ENCODE data around the gene PFKFB3. TPM values are rescaled to one million over a fixed set of nuclear protein-coding genes. Genes with fewer than 3 reads are reported as not detected.
"Not testable (repeated sequence)": the region's sequence is repeated elsewhere in the genome, so short reads cannot be mapped to it uniquely, and the experiment has no call there.

The PFKFB3 gene
- total RNA-seq, 1 donor from 2014 or later: 43.2 TPM

GRCh38 chr10:6292741-6293151 is 90.0 kb downstream of the PFKFB3 start:
- Histone ChIP-seq H3K36me3 (no peaks in the 10 kb centered on the region), H3K27ac (no peak overlapping the region), H3K9me3 (no peaks in the 10 kb centered on the region), H3K27me3 (no peaks in the 10 kb centered on the region), H3K4me1 (peaks cover 18% of the 10 kb centered on the region), H3K4me3 (no peak overlapping the region)
- intact Hi-C loops (cut with DNase I): loop anchor here (5.0 kb wide), 1 partner anchor 520 kb away; no protein-coding TSS in a partner anchor
- TF ChIP-seq CTCF (IDR thresholded peaks at IDR 0.05) (no peak), POLR2AphosphoS5 (IDR thresholded peaks at IDR 0.05; ENCODE audit: insufficient read depth in 1 of 2, low read depth in 1 of 2) (no peak), POLR2A (IDR thresholded peaks at IDR 0.05) (no peak)
- no peak for DNase-seq (ENCODE audit: extremely low spot score in 2 of 2)

- H3K4me1 ChIP-seq: peaks cover 53% of the 10 kb centered on the region
- H3K27me3 ChIP-seq; H3K4me3 ChIP-seq; H3K36me3 ChIP-seq; H3K27ac ChIP-seq; DNase-seq (ENCODE audit: extremely low spot score in 2 of 2); H3K9me3 ChIP-seq; intact Hi-C loops (cut with DNase I): not testable (repeated sequence)
Observed at GRCh38 chr10:6296425-6296824, 93.7 kb downstream of the PFKFB3 start.

- Histone ChIP-seq H3K4me3 (no peak overlapping the region), H3K9me3 (no peaks in the 10 kb centered on the region), H3K27ac (peak overlapping the region; percentile 49), H3K27me3 (no peaks in the 10 kb centered on the region), H3K4me1 (peaks cover 53% of the 10 kb centered on the region), H3K36me3 (no peaks in the 10 kb centered on the region)
- intact Hi-C loops (cut with DNase I): no loop called here
- TF ChIP-seq POLR2AphosphoS5 (IDR thresholded peaks at IDR 0.05; ENCODE audit: insufficient read depth in 1 of 2, low read depth in 1 of 2) (no peak), CTCF (IDR thresholded peaks at IDR 0.05) (no peak), POLR2A (IDR thresholded peaks at IDR 0.05) (no peak)
- no peak for DNase-seq (ENCODE audit: extremely low spot score in 2 of 2)
Observed at GRCh38 chr10:6296828-6297251, 94.1 kb downstream of the PFKFB3 start.

GRCh38 chr10:6297522-6297921 is 94.8 kb downstream of the PFKFB3 start:
- H3K9me3 ChIP-seq: no peaks in the 10 kb centered on the region
- peaks cover 53% of the 10 kb centered on the region for H3K4me1 ChIP-seq
- intact Hi-C loops (cut with DNase I): no loop called here
- no peak overlapping the region for H3K4me3 ChIP-seq
- no peaks in the 10 kb centered on the region for H3K27me3 ChIP-seq
- no peaks in the 10 kb centered on the region for H3K36me3 ChIP-seq
- DNase-seq (ENCODE audit: extremely low spot score in 2 of 2): no peak
- peak overlapping the region; percentile 49 for H3K27ac ChIP-seq
- no peak for TF ChIP-seq POLR2A (IDR thresholded peaks at IDR 0.05)
- TF ChIP-seq POLR2AphosphoS5 (IDR thresholded peaks at IDR 0.05; ENCODE audit: insufficient read depth in 1 of 2, low read depth in 1 of 2): no peak
- TF ChIP-seq CTCF (IDR thresholded peaks at IDR 0.05): no peak

GRCh38 chr10:6297951-6298381 is 95.2 kb downstream of the PFKFB3 start:
- Histone ChIP-seq H3K27ac (peak overlapping the region; percentile 49), H3K9me3 (no peaks in the 10 kb centered on the region), H3K4me3 (no peak overlapping the region), H3K27me3 (no peaks in the 10 kb centered on the region), H3K36me3 (no peaks in the 10 kb centered on the region), H3K4me1 (peaks cover 53% of the 10 kb centered on the region)
- intact Hi-C loops (cut with DNase I): no loop called here
- no peak for DNase-seq (ENCODE audit: extremely low spot score in 2 of 2)
- TF ChIP-seq POLR2AphosphoS5 (IDR thresholded peaks at IDR 0.05; ENCODE audit: insufficient read depth in 1 of 2, low read depth in 1 of 2) (no peak), POLR2A (IDR thresholded peaks at IDR 0.05) (no peak), CTCF (IDR thresholded peaks at IDR 0.05) (no peak)

All from vagina (tissue), 2 donors.